ENCODE measurements around the gene ZBTB3. TPM values are rescaled to one million over a fixed set of nuclear protein-coding genes. Genes with fewer than 3 reads are reported as not detected.
A peak's percentile ranks its signal among the peaks of the same experiment; 100 is the strongest.

Gene ZBTB3
- total and polyA plus RNA-seq, 9 of the 15 experiments (the other 6 are each of a cell fraction or from before 2014, with no cell fraction given): 1.9 to 10.0 (median 4.9) TPM

DNA sequence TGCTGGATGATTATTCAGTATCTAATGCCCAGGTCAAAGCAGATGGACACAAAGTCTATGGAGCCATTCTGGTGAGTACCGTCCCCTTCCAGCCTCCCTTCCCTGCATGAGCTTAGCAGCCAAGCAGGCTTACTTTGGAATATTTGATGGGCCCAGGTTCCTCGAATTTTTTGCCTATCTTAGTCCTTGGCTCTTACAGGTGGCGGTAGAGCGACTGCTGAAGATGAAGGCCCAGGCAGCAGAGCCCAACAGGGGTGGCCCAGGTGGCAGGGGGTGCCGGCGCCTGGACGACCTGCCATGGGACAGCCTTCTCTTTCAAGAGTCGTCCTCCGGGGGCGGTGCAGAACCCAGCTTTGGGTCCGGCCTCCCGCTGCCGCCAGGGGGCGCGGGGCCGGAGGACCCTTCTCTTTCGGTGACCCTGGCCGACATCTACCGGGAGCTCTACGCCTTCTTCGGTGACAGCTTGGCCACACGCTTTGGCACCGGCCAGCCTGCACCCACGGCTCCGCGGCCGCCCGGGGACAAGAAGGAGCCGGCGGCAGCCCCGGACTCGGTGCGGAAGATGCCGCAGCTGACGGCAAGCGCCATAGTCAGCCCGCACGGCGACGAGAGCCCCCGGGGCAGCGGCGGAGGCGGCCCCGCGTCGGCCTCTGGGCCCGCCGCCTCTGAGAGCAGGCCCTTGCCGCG lies 32.5 kb upstream of the ZBTB3 start (continued):
- no peak for TF ChIP-seq PTRF (tag; IDR thresholded peaks at IDR 0.05)
- no peak for TF ChIP-seq CBFA2T3 (IDR thresholded peaks at IDR 0.05)
- 0 out of 4 replicates have a peak, but pooled peaks of 1 of the 2 experiments have one; percentile 47 for TF ChIP-seq TBL1XR1 (IDR thresholded peaks at IDR 0.05; ENCODE audit: low read length in 2 of 2)
- TF ChIP-seq KLF1 (tag; IDR thresholded peaks at IDR 0.05): no peak
- TF ChIP-seq, protein P1, sequence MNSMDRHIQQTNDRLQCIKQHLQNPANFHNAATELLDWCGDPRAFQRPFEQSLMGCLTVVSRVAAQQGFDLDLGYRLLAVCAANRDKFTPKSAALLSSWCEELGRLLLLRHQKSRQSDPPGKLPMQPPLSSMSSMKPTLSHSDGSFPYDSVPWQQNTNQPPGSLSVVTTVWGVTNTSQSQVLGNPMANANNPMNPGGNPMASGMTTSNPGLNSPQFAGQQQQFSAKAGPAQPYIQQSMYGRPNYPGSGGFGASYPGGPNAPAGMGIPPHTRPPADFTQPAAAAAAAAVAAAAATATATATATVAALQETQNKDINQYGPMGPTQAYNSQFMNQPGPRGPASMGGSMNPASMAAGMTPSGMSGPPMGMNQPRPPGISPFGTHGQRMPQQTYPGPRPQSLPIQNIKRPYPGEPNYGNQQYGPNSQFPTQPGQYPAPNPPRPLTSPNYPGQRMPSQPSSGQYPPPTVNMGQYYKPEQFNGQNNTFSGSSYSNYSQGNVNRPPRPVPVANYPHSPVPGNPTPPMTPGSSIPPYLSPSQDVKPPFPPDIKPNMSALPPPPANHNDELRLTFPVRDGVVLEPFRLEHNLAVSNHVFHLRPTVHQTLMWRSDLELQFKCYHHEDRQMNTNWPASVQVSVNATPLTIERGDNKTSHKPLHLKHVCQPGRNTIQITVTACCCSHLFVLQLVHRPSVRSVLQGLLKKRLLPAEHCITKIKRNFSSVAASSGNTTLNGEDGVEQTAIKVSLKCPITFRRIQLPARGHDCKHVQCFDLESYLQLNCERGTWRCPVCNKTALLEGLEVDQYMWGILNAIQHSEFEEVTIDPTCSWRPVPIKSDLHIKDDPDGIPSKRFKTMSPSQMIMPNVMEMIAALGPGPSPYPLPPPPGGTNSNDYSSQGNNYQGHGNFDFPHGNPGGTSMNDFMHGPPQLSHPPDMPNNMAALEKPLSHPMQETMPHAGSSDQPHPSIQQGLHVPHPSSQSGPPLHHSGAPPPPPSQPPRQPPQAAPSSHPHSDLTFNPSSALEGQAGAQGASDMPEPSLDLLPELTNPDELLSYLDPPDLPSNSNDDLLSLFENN (IDR thresholded peaks at IDR 0.05; ENCODE audit: low read depth in 2 of 2, low read length in 2 of 2): 0 out of 4 replicates have a peak, but pooled peaks of 1 of the 2 experiments have one; percentile 27
- no peak for TF ChIP-seq SRSF1 (IDR thresholded peaks at IDR 0.05; ENCODE audit: low read depth, low read length)
- TF ChIP-seq HDAC8 (tag; IDR thresholded peaks at IDR 0.05): no peak
- TF ChIP-seq NR2C1 (IDR thresholded peaks at IDR 0.05): no peak; the same call in 1 of the 2 replicates
- peak; percentile 66 for TF ChIP-seq NR2C1 (tag; IDR thresholded peaks at IDR 0.05)
- TF ChIP-seq YY1 (IDR thresholded peaks at IDR 0.05; ENCODE audit: borderline replicate concordance in 1 of 3, control insufficient read depth in 1 of 3, extremely low read depth in 1 of 3, insufficient read depth in 3 of 3, insufficient read length in 1 of 3, insufficient replicate concordance in 2 of 3, low read depth in 1 of 3, low read length in 2 of 3): peak in 2 of 3 experiments; percentile 65 to 78
- no peak for TF ChIP-seq BMI1 (IDR thresholded peaks at IDR 0.05; ENCODE audit: low read length)
- 0 out of 2 replicates have a peak, but pooled peaks have one; percentile 30 for TF ChIP-seq GTF2F1 (IDR thresholded peaks at IDR 0.05; ENCODE audit: low read depth, low read length)
- TF ChIP-seq CCNT2 (IDR thresholded peaks at IDR 0.05; ENCODE audit: borderline replicate concordance, extremely low read depth, insufficient read length, low read depth, low read length): peak; percentile 57
- TF ChIP-seq ZNF445 (CRISPR knock-in tag; IDR thresholded peaks at IDR 0.05; ENCODE audit: low read depth): no peak
- TF ChIP-seq, protein P2, sequence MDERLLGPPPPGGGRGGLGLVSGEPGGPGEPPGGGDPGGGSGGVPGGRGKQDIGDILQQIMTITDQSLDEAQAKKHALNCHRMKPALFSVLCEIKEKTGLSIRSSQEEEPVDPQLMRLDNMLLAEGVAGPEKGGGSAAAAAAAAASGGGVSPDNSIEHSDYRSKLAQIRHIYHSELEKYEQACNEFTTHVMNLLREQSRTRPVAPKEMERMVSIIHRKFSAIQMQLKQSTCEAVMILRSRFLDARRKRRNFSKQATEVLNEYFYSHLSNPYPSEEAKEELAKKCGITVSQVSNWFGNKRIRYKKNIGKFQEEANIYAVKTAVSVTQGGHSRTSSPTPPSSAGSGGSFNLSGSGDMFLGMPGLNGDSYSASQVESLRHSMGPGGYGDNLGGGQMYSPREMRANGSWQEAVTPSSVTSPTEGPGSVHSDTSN (CRISPR knock-in tag; IDR thresholded peaks at IDR 0.05; ENCODE audit: low read depth): no peak
- TF ChIP-seq, protein P2 (tag; conservative IDR thresholded peaks at IDR 0.05; ENCODE audit: low read depth): no peak
- no peak; the same call in 1 of the 2 replicates for TF ChIP-seq ZBTB1 (CRISPR knock-in tag; IDR thresholded peaks at IDR 0.05; ENCODE audit: borderline replicate concordance, low read depth)
- no peak for TF ChIP-seq MCM5 (IDR thresholded peaks at IDR 0.05; ENCODE audit: low read depth)
- no peak for TF ChIP-seq TCF3 (CRISPR knock-in tag; IDR thresholded peaks at IDR 0.05)
- peak; percentile 53; the same call in 1 of the 2 replicates for TF ChIP-seq PHF21A (IDR thresholded peaks at IDR 0.05; ENCODE audit: borderline replicate concordance, low read depth)
- TF ChIP-seq HMG20A (CRISPR knock-in tag; conservative IDR thresholded peaks at IDR 0.05): no peak
- 0 out of 2 replicates have a peak, but pooled peaks have one; percentile 19 for TF ChIP-seq ARID1B (IDR thresholded peaks at IDR 0.05)
- TF ChIP-seq BRD4 (IDR thresholded peaks at IDR 0.05): no peak; the same call in 1 of the 2 replicates

Data from K562 (cell line).